ENCODE results near the gene EFEMP1.

Gene EFEMP1, protein sequence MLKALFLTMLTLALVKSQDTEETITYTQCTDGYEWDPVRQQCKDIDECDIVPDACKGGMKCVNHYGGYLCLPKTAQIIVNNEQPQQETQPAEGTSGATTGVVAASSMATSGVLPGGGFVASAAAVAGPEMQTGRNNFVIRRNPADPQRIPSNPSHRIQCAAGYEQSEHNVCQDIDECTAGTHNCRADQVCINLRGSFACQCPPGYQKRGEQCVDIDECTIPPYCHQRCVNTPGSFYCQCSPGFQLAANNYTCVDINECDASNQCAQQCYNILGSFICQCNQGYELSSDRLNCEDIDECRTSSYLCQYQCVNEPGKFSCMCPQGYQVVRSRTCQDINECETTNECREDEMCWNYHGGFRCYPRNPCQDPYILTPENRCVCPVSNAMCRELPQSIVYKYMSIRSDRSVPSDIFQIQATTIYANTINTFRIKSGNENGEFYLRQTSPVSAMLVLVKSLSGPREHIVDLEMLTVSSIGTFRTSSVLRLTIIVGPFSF

DNA sequence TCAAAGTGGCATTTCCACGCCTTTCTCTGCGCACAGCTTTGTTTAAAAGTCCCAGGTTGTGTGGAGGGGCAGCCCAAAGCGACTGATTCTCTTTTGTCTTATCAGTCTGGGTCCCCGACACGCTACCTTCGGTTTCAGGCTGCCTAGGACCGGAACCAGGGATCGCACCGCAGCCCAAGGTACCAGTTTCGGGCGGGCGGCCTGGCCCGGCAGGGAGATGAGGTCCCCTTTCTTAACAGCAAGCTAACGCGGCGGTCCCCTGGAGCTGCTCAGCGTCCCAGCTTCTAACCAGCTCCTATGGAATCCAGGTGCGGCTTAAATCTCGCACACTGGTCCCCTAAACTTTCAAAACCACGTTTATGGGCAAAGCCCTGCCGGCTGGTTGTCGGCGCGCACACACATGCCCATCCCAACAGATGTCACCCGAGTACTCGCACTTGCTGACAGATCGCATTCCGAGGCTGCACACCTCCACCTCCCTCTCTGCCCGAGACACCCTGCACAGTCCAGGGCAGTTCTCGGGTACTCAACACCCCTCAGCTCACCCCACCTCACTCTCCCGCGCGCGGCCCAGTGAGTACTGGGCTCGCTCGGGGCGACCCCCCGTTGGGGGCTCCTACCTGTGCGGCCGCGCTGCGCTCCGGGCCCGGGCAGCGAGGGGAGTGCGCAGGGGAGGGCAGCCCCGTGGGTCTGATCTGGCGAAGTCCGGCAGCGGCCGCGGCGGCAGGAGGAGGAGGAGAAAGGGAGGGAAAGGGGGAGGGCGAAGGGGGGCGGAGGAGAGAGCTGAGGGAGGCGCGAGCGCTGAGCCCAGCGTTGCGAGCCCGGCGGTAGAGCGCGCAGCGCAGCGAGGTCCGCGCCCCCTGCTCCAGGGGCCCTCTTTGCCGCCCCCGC is at the start of gene EFEMP1:
TSS of gene EFEMP1 (minus strand) at position 692 of the 891 bp plus-strand sequence. CDS start 1,342 bp downstream, outside the sequence.
- DNase-seq, result peak; percentile 87

DNA sequence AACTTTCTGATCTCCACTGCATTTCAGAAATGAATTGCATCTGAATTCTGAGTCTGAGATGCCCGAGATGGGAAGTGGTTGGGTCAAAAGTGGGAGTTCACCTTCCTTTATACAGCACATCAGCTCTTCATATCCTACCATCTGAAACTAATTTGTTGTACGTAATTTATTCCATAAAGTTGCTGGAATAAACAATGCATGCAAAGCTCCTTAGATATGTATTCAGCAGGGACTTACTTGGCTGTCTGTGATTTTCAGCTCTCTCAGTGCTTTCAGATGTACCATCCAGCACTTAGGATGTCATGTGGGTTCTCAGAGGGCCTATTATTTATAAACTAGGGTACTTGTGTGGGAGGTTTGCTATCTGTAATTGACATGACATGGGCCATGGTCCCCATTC is 46.9 kb upstream of the EFEMP1 start:
- no peak for DNase-seq

DNA sequence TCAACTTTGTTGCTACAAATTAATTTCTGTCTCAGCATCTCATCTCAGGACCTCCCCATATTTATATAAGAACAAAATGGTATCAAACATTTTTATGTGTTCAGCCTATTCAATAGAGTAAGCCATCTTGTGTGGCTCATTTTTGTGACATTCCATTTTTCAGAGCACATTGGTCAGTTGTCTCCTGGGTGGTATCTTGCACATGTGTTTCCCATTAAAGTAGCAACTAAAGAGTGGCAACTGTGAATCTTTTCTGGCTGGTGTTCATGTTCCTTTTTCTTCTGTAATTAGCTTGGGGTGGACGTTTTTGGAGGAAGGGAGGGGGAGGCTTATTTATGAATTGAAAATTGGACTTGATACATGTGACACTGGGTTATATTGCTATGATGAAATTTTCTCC is 45.4 kb upstream of the EFEMP1 start:
- DNase-seq, result no peak

DNA sequence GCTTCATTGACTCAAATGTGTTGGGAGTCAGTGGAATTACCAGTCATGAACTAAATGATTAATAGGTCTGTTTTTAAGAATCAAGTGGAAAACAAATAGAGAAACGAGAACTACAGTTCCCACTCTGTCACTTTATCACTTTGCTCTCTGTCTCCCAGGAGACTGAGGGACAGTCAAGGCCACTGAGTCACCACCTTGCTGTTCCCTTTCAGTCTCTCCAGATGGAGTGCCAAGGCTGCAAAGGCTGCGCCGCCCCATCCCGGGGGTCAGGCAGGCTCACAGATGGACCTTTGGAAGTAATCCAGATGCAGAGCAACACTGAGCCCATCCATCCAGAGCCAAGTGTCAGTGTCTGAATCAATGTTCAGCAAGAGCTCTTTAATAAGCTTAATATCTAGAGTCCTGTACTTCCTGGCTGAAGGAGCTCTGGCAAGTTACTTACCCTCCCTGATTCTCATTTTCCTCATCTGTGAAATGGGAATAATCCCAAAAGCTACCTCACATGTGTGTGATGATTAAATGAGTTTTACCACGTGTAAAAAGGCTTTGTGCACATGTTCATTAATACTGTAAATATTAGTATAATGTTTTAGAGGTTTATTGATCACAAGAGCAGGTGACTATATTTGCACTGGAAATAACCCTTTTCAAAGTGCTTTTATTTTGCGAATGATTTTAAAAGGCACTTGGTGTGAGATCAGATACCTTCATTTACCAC is 43.0 kb upstream of the EFEMP1 start:
- no peak for DNase-seq

DNA sequence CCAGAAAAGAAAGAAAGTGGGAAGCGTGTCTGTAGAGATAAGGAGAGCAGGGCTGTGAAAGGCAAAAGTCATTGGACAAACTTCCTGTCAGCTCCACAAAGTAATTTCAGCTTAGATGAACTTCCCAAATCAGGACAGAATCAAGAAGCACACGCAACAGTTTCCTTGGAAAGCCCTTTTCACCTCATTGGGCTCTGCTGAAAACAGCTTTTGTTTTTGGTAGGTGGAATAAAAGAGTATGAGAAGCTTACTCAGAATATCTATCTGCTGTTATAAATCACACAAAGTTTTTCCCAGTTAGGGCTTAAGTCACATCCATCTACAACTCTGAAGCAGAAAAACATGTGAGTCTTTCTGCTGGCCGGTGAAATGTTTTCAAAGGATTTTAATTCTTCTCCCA is 42.4 kb upstream of the EFEMP1 start:
- no peak for DNase-seq

DNA sequence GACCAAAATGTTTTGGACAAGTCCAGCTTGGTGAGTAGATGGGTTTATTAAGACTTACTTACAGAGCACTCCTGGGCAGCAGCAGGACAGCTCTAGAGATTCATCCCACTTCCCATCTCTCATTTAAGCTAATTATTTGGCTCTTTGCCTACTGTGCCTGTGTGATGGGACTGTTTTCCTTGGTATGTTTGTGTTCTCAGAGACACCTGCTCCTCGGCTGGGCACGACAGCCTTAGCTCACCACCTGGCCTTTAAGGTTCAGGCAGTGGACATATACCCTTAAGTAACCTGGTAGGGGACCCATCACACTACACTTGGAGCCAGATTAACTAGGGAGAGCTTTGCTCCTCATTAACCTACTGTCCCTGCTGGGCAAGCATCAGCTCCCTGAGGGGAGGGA is 41.7 kb upstream of the EFEMP1 start:
- DNase-seq, result no peak

DNA sequence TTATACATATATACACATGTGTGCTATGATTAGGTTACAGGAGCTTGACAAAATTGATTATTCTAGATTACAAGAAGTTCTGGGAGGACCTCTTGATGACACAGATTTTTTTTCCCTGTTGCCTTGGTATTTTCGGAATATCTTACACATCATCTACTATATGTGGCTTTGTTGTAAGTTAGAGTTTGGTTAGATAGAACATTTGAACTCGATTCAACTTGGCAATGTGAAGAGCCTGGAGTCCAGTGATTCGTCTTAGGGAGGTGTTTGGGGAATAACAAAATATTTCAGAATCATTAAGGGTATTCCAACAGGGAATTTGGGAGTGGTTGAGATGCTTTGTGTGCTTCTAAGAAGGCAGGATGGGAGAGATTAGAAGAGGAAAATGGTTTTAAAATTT is 39.3 kb upstream of the EFEMP1 start:
- DNase-seq, result no peak

DNA sequence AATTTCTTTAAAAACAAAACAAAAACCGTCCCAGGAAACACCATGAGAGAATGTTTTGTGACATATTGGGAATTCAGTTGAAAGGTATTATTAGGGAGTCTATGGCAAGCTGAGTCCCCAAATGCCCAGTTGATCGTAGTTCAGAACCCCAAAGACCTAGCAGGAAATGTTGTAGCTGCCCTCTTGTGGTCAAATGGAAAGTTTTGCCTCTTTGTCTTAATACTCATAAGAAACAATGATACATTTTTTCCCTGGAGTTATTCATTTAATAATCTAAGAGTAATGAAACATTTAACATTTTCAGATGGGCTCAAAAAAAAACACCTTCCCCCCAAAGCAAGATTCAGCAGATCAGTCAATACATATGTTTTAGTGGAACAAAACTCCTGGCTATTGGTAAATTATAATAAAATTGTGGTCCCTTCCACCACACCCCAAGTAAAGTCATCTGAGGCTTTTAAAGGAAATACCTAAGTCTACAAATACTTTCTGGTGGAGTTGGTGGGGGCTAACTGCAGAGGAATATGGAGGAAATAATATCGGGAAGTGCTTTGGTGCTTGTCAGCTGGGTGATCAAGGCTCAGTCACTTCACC is 37.8 kb upstream of the EFEMP1 start:
- DNase-seq, result peak; percentile 66

DNA sequence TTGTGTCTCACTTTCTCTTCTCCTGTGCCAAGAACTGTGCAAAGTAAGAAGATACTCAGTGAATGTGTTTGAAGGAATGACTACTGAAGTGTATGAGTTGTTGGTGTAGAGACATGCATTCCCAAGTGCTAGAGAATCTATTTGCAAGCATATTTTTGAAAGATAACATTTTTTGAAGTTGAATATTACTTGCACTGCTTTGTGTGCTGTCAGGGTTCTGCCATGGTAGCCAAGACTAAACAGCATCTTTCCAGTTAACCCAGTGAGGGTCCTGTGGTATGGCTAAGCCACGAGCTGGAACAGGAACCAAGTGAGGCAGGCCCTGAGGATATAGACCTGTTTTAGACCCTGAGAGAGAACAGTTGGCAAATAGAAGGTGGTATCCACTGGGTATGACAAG is 35.2 kb upstream of the EFEMP1 start:
- DNase-seq, result no peak

DNA sequence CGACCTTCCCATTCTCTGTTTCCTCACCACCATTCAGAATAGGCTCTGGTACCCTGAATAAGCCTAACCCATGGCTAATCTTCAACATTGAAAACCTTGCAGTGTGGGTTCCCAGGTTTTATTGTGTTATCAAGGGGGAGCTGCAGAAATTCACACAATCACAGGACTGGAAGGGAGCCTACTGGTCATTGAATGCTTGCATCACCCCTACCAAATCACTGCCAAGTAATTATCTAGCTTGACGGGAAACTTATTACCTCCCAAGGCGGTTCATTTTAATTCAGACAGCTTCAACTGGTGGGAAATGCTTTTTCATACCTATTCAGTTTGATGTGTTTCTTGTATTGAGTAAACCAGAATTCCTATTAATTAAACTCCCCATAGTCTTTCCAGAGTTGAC is 33.6 kb upstream of the EFEMP1 start:
- DNase-seq, result no peak

DNA sequence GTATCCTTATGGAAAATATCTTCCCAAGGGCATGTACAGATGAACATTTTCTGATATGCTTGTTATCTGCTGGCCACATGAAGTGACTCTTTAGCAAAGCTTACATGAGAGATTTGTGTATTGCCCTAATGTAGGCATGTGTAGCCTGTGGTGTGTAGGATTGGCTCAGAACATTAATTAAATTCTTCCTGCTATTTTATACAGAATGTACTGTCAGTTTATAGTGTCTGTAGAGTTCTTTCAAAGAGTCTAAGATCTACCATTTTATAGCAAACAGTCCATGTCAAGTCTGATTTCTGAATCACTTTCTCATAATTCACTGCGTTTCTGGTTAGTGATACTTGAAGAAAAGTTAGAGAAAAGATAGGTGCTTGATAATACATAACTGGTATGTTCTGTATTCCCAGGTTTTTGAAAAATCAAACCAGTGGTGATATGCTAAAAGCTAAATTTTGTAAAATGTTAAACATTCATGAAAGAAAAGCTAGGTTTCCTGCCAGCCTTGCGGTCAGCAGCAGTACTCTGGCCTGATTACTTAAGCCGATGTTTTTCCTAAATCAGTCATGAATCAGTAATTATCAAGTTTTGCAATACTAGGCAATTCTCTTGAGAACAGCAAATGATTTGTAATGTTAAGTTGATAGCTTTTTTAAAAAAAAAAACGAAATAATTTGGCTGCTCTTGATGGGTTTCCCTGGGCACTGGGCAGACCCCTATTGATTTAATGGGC is 30.9 kb upstream of the EFEMP1 start:
- DNase-seq, result no peak

DNA sequence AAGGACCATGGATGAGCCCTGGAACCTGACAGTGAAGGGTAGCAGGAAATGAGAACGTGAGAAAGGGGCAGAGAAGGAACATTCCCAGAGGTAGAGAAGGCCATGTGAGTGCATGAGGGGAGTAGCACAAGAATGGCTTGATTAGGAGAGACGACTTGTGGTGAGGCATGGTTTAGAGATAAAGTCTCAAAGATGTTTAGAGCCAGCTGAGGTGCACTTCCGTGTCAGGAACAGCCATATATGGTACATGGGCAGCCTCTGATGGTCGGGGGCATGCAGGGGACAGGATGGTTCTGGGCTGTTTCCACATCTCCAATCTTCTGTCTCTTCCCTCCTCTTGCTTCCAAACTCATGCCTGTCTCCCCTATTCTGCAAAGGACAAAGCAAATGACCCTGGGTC is 28.8 kb upstream of the EFEMP1 start:
- no peak for DNase-seq

DNA sequence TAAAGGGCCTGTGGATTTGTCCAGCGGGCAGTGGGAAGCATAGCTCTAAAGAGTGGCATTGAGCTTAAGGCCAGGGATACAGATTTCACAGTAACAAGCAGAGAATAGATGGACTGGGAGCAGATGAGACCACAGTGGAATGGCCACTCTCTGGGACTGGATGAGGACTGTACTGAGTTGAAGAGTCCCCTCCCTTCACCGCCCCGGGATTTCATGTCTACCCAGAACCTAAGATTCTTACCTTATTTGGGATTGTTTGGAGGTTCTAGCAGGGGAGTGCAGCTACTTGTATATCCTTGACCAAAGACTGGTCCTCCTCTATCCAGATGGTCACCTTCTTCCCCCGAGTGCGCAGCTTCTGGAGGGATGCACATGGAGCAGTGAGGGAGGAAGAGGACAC is 28.0 kb upstream of the EFEMP1 start:
- DNase-seq, result no peak

DNA sequence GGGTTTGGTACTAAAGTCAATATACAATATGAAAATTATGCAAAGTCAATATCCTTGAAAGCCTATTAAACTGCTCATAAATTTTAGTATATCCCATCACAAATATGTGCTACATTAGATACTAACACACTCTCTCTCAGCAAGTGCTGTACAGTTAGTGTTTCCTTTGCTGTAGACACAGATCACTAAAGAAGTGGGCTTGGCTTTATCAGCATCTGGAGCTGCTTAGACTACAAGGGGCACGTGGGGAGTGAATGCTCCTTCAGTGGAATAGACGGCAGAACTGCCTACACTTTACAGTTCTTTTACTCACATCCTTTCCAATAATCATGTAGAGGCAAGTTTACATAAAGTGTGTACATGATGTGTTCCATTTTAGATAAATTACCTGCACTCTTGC is 26.0 kb upstream of the EFEMP1 start:
- no peak for DNase-seq

DNA sequence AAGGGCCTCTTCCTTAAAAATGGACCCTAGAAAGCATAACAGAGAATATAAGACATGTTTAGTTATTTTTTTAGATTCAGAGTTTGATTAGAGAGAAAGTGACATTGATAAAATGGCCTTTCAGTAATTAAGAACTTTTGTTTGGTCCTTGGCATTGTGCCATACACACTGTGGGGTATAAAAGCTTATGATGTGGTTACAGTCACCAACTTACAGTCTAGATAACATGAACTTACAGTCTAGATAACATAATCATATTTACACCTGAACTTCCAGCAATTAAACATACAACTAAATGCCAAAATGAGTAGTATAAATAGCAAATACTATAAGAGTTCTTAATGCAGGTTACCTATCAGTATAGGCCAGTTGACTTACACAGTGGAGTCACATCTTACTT is 25.6 kb upstream of the EFEMP1 start:
- DNase-seq, result no peak

DNA sequence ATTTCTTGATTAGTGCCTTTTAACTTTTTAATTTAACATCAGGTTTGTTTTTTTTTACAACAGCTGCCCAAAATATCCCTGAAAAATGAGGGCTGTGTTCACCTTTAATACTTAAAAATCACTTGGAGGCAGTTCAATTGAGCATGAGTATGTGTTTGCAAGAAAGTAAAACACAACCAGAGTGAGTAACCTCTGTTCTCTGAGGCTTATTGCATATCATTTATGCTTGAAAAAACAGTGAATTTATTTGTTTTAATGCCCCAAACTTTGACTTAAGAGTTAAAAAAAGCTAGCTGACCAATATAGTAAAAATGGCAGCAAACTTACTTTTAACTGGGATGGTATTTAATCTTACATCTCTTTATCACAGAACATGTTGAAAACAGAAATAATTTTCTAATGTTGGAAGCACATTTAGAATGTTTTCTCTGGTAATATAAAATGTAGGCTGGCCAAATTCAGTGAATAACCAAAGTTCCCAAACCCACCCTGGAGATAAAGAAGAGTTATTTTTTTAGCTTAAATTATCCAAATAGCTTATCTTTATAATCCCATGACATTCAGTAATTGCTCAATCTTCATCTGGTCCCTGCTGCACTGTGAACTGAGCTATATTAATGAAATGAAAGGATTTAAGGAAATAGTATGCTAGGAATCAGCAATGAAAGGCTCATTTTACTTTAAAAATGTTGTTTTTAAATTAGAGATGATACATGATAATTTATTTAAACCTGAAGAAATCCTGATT is 24.8 kb upstream of the EFEMP1 start:
- DNase-seq, result no peak

DNA sequence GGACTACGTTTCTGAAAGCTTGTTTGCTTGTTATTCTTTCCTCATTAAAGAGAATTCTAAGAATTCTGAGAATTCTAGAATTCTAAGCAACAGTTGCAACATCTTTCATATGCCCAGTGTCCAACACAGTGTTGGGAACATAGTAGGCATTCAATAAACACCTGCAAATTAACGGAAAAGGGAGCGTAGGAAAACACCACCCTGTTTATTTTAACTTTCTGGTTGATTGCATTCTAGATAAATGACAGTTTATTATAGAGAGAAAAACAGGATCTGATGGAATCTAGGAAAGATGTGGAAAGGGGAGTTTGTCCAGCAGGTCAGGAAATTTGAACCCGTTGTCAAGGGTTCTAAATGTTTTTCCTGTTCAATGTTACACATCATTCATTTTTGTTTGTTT is 24.2 kb upstream of the EFEMP1 start:
- DNase-seq, result no peak

DNA sequence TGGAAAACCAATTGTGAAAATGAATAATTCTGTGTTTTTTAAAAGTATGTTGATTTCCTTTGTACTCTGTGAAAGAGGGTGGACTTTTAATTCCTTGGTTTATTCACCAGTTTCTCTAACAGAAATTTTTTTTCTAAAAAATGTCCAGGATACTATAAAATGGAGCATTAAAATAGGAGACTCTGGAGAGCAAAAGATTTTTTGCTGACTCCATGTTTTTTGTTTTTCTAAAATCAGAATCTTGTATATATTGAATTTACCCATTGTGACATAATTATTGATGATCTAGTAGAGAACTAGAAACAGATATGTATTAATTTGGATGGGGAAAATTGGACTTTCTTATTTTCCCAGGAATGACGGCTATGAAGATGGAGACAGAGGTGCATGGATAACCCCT is 23.2 kb upstream of the EFEMP1 start:
- DNase-seq, result no peak

DNA sequence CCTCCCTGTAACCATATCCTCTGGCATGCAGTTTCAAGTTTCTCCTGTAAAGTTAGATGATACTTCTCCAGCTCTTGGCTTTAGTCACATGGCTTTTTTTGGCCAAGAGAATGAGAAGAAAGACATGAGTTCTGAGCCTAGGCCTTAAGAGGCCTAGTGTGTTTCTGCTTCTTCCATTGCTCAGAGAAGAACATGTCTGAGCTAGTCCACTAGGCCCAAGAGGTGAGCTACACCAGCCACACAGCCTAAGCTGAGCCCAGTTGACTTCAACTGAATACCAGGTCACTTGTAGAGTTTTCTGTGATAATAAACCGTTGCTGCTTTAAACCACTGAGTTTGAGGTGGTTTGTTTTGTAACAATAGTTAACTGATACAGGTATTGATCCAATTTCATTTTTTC is 19.9 kb upstream of the EFEMP1 start:
- no peak for DNase-seq

DNA sequence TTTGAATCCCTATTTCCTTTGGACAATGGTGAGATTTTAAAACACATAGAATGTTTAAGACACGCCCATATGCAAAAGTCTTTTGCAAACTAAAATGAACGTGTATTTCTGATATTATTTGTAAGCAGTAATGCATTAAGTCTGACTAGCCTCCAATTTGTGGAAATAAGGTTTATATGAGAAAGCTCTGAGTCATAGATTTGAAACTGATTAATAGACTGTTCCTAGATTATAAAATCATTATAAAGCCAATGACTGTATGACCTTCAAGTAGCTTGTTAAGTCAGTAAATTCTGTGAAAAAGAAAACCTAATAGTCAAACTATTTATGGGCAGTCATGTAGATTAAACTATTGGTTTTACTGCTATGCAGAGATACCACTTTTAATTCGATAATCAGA is 12.8 kb upstream of the EFEMP1 start:
- no peak for DNase-seq

DNA sequence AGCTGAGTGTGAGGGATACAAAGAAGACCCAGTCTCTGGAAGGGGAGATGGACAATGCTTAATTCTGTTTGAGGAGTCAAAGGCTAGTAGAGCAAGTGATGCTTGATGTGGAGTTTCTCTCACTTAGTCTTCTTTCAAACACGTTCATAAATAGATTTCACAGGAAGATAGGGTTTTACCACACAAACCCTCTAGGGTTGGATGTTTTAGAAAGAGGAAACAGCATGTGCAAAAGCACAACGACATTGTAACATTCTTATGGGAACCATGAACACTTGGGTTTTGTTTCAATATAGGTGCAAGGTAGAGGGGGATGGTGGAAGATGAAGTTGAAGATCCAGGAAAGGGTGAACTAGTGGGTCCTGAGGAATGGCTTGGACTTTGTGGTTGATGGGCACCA is 10.8 kb upstream of the EFEMP1 start:
- DNase-seq, result no peak

Measured in eye (tissue), 1 donor.